ENCODE data around the gene PLAC9.

DNA sequence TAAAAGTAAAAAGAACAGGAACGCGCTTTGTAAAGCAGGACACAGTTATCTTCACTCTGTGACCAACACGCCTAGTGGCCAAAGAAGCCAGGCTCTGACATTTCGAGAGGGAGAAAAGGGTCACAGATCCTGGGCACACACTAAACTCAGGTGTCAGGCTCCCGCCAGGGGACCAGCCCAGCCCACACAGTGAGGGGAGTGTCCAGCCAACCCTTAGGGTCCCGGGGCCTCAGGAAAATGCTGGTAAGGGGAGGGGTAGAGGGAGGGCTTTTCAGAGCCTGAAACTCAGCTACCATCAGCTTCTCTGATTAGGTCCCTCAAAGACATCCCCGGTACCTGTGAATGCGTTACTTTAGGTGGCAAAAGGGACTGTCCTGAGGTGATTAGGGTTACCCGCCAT, 56.2 kb downstream of the PLAC9 start:
- TF ChIP-seq, protein P1, sequence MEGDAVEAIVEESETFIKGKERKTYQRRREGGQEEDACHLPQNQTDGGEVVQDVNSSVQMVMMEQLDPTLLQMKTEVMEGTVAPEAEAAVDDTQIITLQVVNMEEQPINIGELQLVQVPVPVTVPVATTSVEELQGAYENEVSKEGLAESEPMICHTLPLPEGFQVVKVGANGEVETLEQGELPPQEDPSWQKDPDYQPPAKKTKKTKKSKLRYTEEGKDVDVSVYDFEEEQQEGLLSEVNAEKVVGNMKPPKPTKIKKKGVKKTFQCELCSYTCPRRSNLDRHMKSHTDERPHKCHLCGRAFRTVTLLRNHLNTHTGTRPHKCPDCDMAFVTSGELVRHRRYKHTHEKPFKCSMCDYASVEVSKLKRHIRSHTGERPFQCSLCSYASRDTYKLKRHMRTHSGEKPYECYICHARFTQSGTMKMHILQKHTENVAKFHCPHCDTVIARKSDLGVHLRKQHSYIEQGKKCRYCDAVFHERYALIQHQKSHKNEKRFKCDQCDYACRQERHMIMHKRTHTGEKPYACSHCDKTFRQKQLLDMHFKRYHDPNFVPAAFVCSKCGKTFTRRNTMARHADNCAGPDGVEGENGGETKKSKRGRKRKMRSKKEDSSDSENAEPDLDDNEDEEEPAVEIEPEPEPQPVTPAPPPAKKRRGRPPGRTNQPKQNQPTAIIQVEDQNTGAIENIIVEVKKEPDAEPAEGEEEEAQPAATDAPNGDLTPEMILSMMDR (IDR thresholded peaks at IDR 0.05), result no peak
- TF ChIP-seq POLR2A (IDR thresholded peaks at IDR 0.05), result no peak

Measured in testis (tissue), 2 donors.